Measurements from ENCODE around the gene KIF14.

- TF ChIP-seq EZH2phosphoT487 (IDR thresholded peaks at IDR 0.05; ENCODE audit: insufficient read depth, low read depth) (no peak), EZH2 (IDR thresholded peaks at IDR 0.05; ENCODE audit: insufficient read depth, poor library complexity, severe bottlenecking) (no peak)
Observed at GRCh38 chr1:200506471-200506870, 114.1 kb downstream of the KIF14 start.

Measured in GM23248 (cell line).